Measurements from ENCODE around the gene KCNK2.

KCNK2 gene

DNA sequence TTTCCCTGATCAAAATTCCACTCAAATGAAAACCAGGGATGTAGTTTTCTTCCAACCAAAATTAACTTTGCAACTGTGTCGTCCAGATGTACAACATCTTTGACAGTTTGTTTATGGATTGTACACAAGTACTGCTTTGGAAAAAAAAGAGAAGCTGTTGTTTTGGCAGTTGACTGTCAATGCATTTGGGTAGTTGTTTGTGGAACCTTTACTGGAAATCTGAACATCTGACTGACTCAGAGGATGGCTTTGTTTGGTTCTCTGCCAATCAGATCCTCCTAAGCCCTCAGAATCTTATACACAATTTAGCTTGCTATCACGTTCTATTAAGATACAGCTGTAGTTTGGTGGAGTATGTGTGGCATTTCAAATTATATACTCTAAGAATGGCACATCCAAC, 195.0 kb downstream of the KCNK2 start:
- H3K9me2 ChIP-seq (replicated peaks; ENCODE audit: low read depth, low read length): no peaks in the 10 kb centered on the region
- H3K9me3 ChIP-seq (ENCODE audit: insufficient read depth, low read depth, low read length): no peaks in the 10 kb centered on the region
- H3K79me2 ChIP-seq (ENCODE audit: insufficient read depth, low read length): no peaks in the 10 kb centered on the region
- no peak overlapping the region for H3K4me2 ChIP-seq (ENCODE audit: low read depth, low read length, poor library complexity, severe bottlenecking)
- H3K36me3 ChIP-seq (ENCODE audit: insufficient read depth, low read length): no peaks in the 10 kb centered on the region
- H3K27me3 ChIP-seq (ENCODE audit: insufficient read depth, low read length, poor library complexity, severe bottlenecking): no peaks in the 10 kb centered on the region
- no peaks in the 10 kb centered on the region for H3K4me1 ChIP-seq (ENCODE audit: insufficient read depth, low read length, poor library complexity, severe bottlenecking)
- no peak overlapping the region for H3K4me3 ChIP-seq (ENCODE audit: low read length, poor library complexity, severe bottlenecking)
- H3K9ac ChIP-seq (ENCODE audit: low read depth, low read length, poor library complexity, severe bottlenecking): no peak overlapping the region
- no peaks in the 10 kb centered on the region for H4K20me1 ChIP-seq (ENCODE audit: insufficient read depth, low read length, poor library complexity, severe bottlenecking)
- H2AFZ ChIP-seq (ENCODE audit: low read length): no peak overlapping the region
- TF ChIP-seq, protein P1, sequence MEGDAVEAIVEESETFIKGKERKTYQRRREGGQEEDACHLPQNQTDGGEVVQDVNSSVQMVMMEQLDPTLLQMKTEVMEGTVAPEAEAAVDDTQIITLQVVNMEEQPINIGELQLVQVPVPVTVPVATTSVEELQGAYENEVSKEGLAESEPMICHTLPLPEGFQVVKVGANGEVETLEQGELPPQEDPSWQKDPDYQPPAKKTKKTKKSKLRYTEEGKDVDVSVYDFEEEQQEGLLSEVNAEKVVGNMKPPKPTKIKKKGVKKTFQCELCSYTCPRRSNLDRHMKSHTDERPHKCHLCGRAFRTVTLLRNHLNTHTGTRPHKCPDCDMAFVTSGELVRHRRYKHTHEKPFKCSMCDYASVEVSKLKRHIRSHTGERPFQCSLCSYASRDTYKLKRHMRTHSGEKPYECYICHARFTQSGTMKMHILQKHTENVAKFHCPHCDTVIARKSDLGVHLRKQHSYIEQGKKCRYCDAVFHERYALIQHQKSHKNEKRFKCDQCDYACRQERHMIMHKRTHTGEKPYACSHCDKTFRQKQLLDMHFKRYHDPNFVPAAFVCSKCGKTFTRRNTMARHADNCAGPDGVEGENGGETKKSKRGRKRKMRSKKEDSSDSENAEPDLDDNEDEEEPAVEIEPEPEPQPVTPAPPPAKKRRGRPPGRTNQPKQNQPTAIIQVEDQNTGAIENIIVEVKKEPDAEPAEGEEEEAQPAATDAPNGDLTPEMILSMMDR (conservative IDR thresholded peaks at IDR 0.05; ENCODE audit: low read length): no peak
- TF ChIP-seq EZH2phosphoT487 (IDR thresholded peaks at IDR 0.05; ENCODE audit: borderline replicate concordance): no peak
- H3F3A ChIP-seq (ENCODE audit: low read depth): no peaks in the 10 kb centered on the region

GRCh38 chr1:215279682-215280081, 197.1 kb downstream of the KCNK2 start:
- H2AFZ ChIP-seq (ENCODE audit: low read length): no peak overlapping the region
- H3K27me3 ChIP-seq (ENCODE audit: insufficient read depth, low read length, poor library complexity, severe bottlenecking): no peaks in the 10 kb centered on the region
- no peak overlapping the region for H3K4me3 ChIP-seq (ENCODE audit: low read length, poor library complexity, severe bottlenecking)
- H3K9me3 ChIP-seq (ENCODE audit: insufficient read depth, low read depth, low read length): no peaks in the 10 kb centered on the region
- TF ChIP-seq, protein P1 (conservative IDR thresholded peaks at IDR 0.05; ENCODE audit: low read length): no peak
- TF ChIP-seq EZH2phosphoT487 (IDR thresholded peaks at IDR 0.05; ENCODE audit: borderline replicate concordance): no peak
- H3K79me2 ChIP-seq (ENCODE audit: insufficient read depth, low read length): no peaks in the 10 kb centered on the region
- H3K4me2 ChIP-seq (ENCODE audit: low read depth, low read length, poor library complexity, severe bottlenecking): no peak overlapping the region
- H3K9me2 ChIP-seq (replicated peaks; ENCODE audit: low read depth, low read length): no peaks in the 10 kb centered on the region
- H3K4me1 ChIP-seq (ENCODE audit: insufficient read depth, low read length, poor library complexity, severe bottlenecking): no peaks in the 10 kb centered on the region
- no peaks in the 10 kb centered on the region for H3F3A ChIP-seq (ENCODE audit: low read depth)
- H4K20me1 ChIP-seq (ENCODE audit: insufficient read depth, low read length, poor library complexity, severe bottlenecking): no peaks in the 10 kb centered on the region
- H3K36me3 ChIP-seq (ENCODE audit: insufficient read depth, low read length): no peaks in the 10 kb centered on the region
- no peak overlapping the region for H3K9ac ChIP-seq (ENCODE audit: low read depth, low read length, poor library complexity, severe bottlenecking)

GRCh38 chr1:215282557-215282956, 200.0 kb downstream of the KCNK2 start:
- TF ChIP-seq, protein P1 (conservative IDR thresholded peaks at IDR 0.05; ENCODE audit: low read length): no peak
- no peak for TF ChIP-seq EZH2phosphoT487 (IDR thresholded peaks at IDR 0.05; ENCODE audit: borderline replicate concordance)
- Histone ChIP-seq H4K20me1 (ENCODE audit: insufficient read depth, low read length, poor library complexity, severe bottlenecking) (no peaks in the 10 kb centered on the region), H3K9ac (ENCODE audit: low read depth, low read length, poor library complexity, severe bottlenecking) (no peak overlapping the region), H3K4me3 (ENCODE audit: low read length, poor library complexity, severe bottlenecking) (no peak overlapping the region), H3K27me3 (ENCODE audit: insufficient read depth, low read length, poor library complexity, severe bottlenecking) (no peaks in the 10 kb centered on the region), H3F3A (ENCODE audit: low read depth) (no peaks in the 10 kb centered on the region), H3K9me3 (ENCODE audit: insufficient read depth, low read depth, low read length) (no peaks in the 10 kb centered on the region), H3K9me2 (replicated peaks; ENCODE audit: low read depth, low read length) (no peaks in the 10 kb centered on the region), H2AFZ (ENCODE audit: low read length) (no peak overlapping the region), H3K79me2 (ENCODE audit: insufficient read depth, low read length) (no peaks in the 10 kb centered on the region), H3K36me3 (ENCODE audit: insufficient read depth, low read length) (no peaks in the 10 kb centered on the region), H3K4me2 (ENCODE audit: low read depth, low read length, poor library complexity, severe bottlenecking) (no peak overlapping the region), H3K4me1 (ENCODE audit: insufficient read depth, low read length, poor library complexity, severe bottlenecking) (no peaks in the 10 kb centered on the region)
